IPS DF 6.9 (cell line): ENCODE data around the gene ANKLE2.
A peak's percentile ranks its signal among the peaks of the same experiment; 100 is the strongest.
"Not testable (repeated sequence)": the region's sequence is repeated elsewhere in the genome, so short reads cannot be mapped to it uniquely, and the experiment has no call there.

Experiments
- DNase-seq: peaks from one replicate; pipeline ENCODE4 v3.0.0-alpha.2; 2013; ENCODE audit warnings: low read depth, low spot score
- H3K27ac ChIP-seq: one replicate; pipeline ENCODE4 v1.5.1; 2013; ENCODE audit warnings: low read length, control low read depth
- H3K27me3 ChIP-seq: 2 replicates; pipeline ENCODE4 v1.6.1; 2013; ENCODE audit warnings: mild to moderate bottlenecking, low read length; ENCODE audit not compliant: control insufficient read depth, insufficient read depth
- H3K36me3 ChIP-seq: 2 replicates; pipeline ENCODE4 v1.6.1; 2013; ENCODE audit warnings: low read length; ENCODE audit not compliant: control insufficient read depth, insufficient read depth
- H3K4me1 ChIP-seq: 2 replicates; pipeline ENCODE4 v1.6.1; 2013; ENCODE audit warnings: low read length; ENCODE audit not compliant: control insufficient read depth, insufficient read depth
- H3K4me3 ChIP-seq: 2 replicates; pipeline ENCODE4 v1.5.1; 2013; ENCODE audit warnings: mild to moderate bottlenecking, low read length
- H3K9me3 ChIP-seq: 2 replicates; pipeline ENCODE4 v1.6.1; 2013; ENCODE audit warnings: low read length, inconsistent platforms; ENCODE audit not compliant: control insufficient read depth, insufficient read depth
- WGBS: extraction: QIAGEN DNeasy Blood & Tissue Kit; methylation state at CpG from one replicate; pipeline ENCODE4 v1.1.7; 2013; ENCODE audit warnings: mixed read lengths, missing lambda C conversion rate; ENCODE audit not compliant: insufficient read length, insufficient coverage; 5-methylcytosine and 5-hydroxymethylcytosine counted together

Gene ANKLE2

DNA sequence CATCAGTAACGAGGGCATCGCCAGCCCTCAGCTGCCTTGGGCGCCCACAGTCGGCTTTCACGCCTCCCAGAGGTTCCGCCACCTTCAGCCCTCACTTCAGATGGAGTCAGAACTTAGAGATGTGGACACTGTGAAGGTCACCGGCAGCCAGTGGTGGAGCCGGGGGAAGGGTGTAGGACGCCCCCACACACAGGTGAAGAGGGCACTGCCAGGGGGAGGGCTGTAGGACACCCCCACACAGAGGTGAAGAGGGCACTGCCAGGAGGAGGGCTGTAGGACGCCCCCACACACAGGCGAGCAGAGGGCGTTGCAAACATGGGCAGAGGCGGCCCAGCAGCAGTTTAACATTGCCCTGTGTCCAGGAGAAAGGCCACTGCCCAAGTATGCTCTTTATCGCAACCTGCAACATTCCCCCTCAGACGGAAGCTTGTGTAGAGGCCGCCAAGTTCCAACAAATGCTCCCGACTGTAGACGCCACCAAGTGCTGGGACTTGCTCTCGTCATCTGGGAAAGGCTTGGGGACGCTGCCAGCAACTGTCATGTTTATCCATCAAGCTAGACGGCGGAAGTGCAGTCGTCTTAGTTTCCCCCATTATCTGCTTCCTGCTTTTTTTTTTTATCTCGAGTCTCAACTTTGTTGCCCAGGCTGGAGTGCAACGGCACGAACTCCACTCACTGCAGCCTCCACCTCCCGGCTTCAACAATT, 4.9 kb upstream of the ANKLE2 start:
- H3K4me3 ChIP-seq, result no peak overlapping the region
- no peaks in the 10 kb centered on the region for H3K9me3 ChIP-seq
- no peak for DNase-seq
- no peak overlapping the region for H3K27ac ChIP-seq
- no peaks in the 10 kb centered on the region for H3K27me3 ChIP-seq
- no peaks in the 10 kb centered on the region; the same call in 1 of the 2 replicates for H3K36me3 ChIP-seq
- WGBS, result no CpG with 5 or more reads among the region's 27 CpGs
- H3K4me1 ChIP-seq, result no peaks in the 10 kb centered on the region

DNA sequence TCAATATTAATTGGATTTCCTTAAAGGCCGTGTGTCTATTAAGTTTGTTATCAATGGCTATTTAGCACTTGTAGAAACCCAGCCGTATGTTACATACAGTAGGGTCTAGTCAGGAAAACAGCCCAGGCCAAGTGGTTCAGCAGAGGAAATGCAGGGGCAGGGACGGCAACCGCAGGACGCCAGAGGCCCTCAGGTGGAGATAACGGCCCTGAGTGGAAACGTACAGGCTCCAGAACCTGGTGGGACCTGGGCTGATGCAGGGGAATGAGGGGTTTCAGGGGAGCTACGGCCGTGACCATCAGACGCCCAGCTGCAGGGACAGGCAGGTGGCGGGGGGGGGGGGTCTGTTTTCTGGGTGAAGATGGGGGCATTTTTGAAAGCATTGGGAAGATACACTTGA, 3.7 kb upstream of the ANKLE2 start:
- H3K4me1 ChIP-seq, result no peaks in the 10 kb centered on the region
- DNase-seq, result no peak
- WGBS, result no CpG with 5 or more reads among the region's 11 CpGs
- H3K27ac ChIP-seq, result no peak overlapping the region
- no peaks in the 10 kb centered on the region; the same call in 1 of the 2 replicates for H3K36me3 ChIP-seq
- H3K9me3 ChIP-seq, result no peaks in the 10 kb centered on the region
- H3K27me3 ChIP-seq, result no peaks in the 10 kb centered on the region
- H3K4me3 ChIP-seq, result no peak overlapping the region

DNA sequence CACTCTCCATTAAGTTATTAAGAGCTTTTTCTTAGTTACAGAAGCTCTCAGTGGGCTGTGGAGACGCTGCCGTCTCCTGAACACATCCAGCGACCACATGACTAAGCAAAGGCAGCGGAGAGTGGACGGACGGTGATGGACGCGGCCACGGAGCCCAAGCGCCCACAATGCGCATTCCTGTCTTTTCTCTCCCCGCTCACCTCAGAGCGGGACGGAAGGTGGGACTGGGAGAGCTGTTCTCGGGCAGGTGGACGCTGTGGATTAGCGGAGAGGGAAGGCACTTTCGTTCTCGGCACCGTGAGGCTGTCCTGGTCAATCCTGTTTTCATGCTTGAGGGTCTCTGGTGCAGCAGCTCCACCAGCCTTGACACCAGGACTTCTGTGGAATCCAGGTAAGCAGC, 2.6 kb upstream of the ANKLE2 start:
- WGBS, result no CpG with 5 or more reads among the region's 20 CpGs
- no peak overlapping the region for H3K4me3 ChIP-seq
- H3K4me1 ChIP-seq, result no peaks in the 10 kb centered on the region
- H3K36me3 ChIP-seq, result no peaks in the 10 kb centered on the region; the same call in 1 of the 2 replicates
- H3K27me3 ChIP-seq, result no peaks in the 10 kb centered on the region
- H3K27ac ChIP-seq, result no peak overlapping the region
- no peaks in the 10 kb centered on the region for H3K9me3 ChIP-seq
- no peak for DNase-seq

DNA sequence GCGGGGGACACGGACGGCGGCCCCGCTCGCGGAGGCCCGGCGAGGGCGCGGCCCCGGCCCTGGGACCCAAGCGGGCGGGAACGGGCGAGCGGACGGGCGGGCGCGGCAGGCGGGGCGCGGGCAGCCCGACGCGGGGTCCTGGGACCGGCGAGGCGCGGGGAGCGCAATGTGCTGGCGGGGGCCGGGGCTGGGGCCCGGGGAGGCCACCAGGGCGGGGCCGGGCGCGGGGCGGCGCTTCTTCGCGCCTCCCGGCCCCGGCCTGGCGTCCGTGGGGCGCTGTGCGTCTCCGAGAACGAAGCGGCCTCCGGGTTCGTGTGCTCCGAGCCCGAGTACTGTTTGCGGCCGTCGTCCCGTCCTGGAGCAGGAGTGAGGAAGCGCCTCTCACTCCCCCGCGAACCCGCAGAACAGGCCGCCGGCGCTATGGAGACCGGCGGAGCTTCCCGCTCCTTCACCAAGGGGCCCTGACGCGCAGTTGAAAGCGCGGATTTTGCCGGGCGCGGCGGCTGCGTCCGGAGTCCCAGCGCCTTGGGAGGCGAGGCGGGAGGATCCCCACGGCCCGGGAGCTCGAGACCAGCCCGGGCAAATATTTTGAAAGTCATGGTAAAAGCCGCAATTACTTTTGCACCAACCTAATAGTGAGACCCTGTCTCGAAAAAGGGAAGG, 420 bp upstream of the ANKLE2 start:
- H3K4me1 ChIP-seq, result no peaks in the 10 kb centered on the region
- H3K4me3 ChIP-seq, result peak overlapping the region; percentile 100
- peak; percentile 35 for DNase-seq
- WGBS, result no CpG with 5 or more reads among the region's 89 CpGs
- H3K27ac ChIP-seq, result no peak overlapping the region
- H3K27me3 ChIP-seq, result no peaks in the 10 kb centered on the region
- H3K36me3 ChIP-seq, result peaks cover 2% of the 10 kb centered on the region
- H3K9me3 ChIP-seq, result no peaks in the 10 kb centered on the region

DNA sequence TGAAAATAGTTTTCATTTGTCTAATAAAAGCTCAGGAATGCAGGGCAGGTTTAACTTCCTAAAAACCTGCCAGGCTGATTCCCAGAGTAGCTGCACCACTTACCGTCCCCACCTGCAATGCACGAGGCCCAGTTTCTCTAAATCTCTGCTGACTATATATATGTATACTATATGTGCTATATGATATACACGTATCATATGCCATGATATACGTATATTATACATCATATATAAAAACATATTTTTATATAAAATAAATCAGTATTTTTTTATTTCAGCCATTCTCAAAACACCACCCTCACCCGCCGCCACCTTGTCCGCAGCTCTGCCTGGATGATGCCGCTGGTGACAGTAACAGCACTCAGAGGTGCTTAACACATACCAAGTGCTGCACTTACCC, 2.3 kb downstream of the ANKLE2 start:
- Histone ChIP-seq H3K9me3 (no peaks in the 10 kb centered on the region), H3K27me3 (no peaks in the 10 kb centered on the region), H3K36me3 (peaks cover 8% of the 10 kb centered on the region), H3K4me3 (no peak overlapping the region), H3K27ac (no peak overlapping the region), H3K4me1 (no peaks in the 10 kb centered on the region)
- no peak for DNase-seq
- WGBS, result 100% methylated on average over 1 of the region's 8 CpGs

DNA sequence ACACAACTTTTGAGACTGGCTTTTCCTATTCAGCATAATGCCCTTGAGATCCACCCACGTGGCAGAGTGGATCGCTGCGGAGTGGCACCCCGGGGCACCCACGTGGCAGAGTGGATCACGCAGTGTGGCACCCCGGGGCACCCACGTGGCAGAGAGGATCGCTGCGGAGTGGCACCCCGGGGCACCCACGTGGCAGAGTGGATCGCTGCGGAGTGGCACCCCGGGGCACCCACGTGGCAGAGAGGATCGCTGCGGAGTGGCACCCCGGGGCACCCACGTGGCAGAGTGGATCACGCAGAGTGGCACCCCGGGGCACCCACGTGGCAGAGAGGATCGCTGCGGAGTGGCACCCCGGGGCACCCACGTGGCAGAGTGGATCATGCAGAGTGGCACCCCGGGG, 2.8 kb downstream of the ANKLE2 start:
- not testable (repeated sequence) for DNase-seq, H3K4me1 ChIP-seq, H3K4me3 ChIP-seq, H3K9me3 ChIP-seq, H3K27ac ChIP-seq, H3K36me3 ChIP-seq, H3K27me3 ChIP-seq
- WGBS, result no CpG with 5 or more reads among the region's 28 CpGs

DNA sequence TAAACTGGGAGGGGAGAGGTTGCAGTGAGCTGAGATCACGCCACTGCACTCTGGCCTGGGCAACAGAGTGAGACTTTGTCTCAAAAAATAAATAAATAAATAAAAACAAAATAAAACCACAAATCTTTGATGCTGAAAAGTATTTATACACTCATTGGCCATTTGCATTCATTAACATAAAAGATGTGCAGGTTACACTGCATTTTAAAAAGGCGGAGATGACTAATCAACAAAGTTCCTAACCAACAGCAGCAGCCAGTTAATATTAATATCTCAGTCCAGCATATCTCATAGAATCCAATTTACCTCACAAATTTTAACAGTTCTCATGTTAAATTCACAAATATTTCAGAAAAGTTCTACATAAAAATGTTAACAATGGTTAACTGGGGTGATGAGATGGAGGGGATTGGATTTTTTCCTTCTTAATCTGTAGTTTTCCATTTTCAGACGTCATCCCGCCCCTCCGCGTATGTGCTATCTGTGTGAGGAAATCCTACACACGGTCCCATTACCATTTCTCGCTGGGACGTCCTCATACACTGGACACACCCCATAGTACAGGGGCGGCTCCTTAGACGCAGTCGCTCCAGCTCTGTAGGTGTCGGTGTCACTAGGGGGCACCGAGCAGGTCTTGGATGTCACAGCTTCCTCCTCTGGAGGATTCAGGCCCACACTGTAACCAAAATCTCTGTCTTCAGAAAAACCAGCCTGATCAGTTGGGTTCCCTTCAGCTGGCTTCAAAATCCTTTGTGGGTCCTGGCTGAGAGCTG, 7.3 kb downstream of the ANKLE2 start:
- Histone ChIP-seq H3K4me3 (no peak overlapping the region), H3K9me3 (no peaks in the 10 kb centered on the region), H3K4me1 (no peaks in the 10 kb centered on the region), H3K27ac (no peak overlapping the region), H3K36me3 (peaks cover 19% of the 10 kb centered on the region; the same call in 1 of the 2 replicates), H3K27me3 (no peaks in the 10 kb centered on the region)
- no peak for DNase-seq
- WGBS, result no CpG with 5 or more reads among the region's 14 CpGs

DNA sequence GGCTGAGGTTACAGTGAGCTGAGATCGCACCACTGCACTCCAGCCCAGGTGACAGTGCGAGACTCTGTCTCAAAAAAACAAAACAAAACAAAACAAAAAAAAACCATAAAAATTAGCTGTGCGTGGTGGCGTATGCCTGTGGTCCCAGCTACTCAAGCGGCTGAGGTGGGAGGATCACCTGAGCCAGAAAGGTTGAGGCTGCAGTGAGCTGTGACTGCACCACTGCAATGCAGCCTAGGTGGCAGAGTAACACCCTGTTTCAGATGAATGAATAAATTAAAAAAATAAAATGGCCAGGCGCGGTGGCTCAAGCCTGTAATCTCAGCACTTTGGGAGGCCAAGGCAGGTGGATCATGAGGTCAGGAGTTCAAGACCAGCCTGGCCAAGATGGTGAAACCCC, 8.0 kb downstream of the ANKLE2 start:
- not testable (repeated sequence) for H3K4me3 ChIP-seq, DNase-seq, H3K4me1 ChIP-seq, H3K9me3 ChIP-seq, H3K27ac ChIP-seq, H3K27me3 ChIP-seq
- WGBS, result no CpG with 5 or more reads among the region's 7 CpGs
- peaks cover 22% of the 10 kb centered on the region; the same call in 1 of the 2 replicates for H3K36me3 ChIP-seq

DNA sequence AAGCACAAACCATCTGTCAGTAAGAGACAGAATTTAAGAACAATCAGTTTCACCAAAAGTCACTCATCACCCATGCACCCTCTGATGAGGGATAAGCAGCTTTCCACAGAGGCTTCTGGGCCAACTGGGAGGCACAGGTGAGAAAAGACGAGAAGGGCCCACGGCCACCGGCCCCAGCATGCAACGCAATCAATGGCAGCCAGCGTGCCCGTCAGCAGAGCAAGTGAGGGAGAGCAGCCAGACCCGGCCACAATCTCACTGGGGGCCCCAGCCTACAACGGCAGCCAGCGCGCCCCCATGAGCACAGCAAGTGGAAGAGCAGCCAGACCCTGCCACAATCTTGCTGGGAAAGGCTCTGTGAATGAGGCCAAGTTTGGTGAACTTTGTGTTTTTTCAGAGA, 13.3 kb downstream of the ANKLE2 start:
- H3K4me1 ChIP-seq, result no peaks in the 10 kb centered on the region
- no peak overlapping the region for H3K27ac ChIP-seq
- no peaks in the 10 kb centered on the region for H3K27me3 ChIP-seq
- H3K4me3 ChIP-seq, result no peak overlapping the region
- whole genome bisulfite sequencing, result no CpG with 5 or more reads among the region's 10 CpGs
- no peaks in the 10 kb centered on the region for H3K9me3 ChIP-seq
- DNase-seq, result no peak
- H3K36me3 ChIP-seq, result peaks cover 52% of the 10 kb centered on the region

DNA sequence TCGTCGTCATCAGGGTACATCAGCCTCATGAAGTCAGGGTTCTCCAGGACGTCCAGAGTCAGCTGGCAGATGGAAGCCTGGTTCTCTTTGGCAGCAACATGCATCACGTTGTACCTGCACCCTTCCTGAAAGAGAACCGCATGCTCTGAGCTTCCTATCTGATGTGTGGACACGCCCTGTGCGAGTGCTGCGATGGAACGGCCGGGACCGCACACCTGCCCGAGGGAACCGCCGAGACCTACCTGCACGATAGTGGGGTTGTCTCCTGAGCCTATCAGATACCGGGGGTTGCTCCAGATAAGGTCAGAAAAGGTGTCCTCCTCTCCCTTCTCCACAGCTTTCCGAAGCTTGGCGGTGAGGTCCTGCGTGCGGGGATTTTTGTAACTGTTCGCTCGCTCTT, 13.7 kb downstream of the ANKLE2 start:
- H3K27ac ChIP-seq, result no peak overlapping the region
- no peaks in the 10 kb centered on the region for H3K27me3 ChIP-seq
- H3K4me3 ChIP-seq, result no peak overlapping the region
- WGBS, result no CpG with 5 or more reads among the region's 22 CpGs
- no peaks in the 10 kb centered on the region for H3K9me3 ChIP-seq
- no peak for DNase-seq
- no peaks in the 10 kb centered on the region for H3K4me1 ChIP-seq
- peaks cover 55% of the 10 kb centered on the region for H3K36me3 ChIP-seq
